K562 (cell line): Measurements from ENCODE around the gene APIP.

Source experiments
- KLF6 ChIP-seq: fragments of 250-450 bp; sonication (Bioruptor Pico); IDR thresholded peaks from 2 replicates; pipeline ENCODE4 v1.4.0; 2020; ENCODE audit warnings: mild to moderate bottlenecking, moderate library complexity, borderline replicate concordance
- MAFG ChIP-seq: fragments of 450-650 bp; conservative IDR thresholded peaks from 2 replicates; pipeline ENCODE4 v1.6.1; 2016; ENCODE audit warnings: missing genetic modification characterization, missing compliant biosample characterization
- MAFK ChIP-seq: IDR thresholded peaks from 2 replicates; pipeline ENCODE4 v1.6.1; 2011; ENCODE audit warnings: low read length, improper control_type of control experiment
- NR2C2 ChIP-seq, 2 experiments: fragments of 200-800 bp in 1 of 2; sonication (Bioruptor generic) in 1 of 2; sonication (generic) in 1 of 2; formaldehyde crosslinking in 1 of 2; IDR thresholded peaks; 2 replicates each; pipeline versions ENCODE4 v1.6.1 to v1.8.0; 2016 to 2022; ENCODE audit warnings: mild to moderate bottlenecking in 1 of 2, missing compliant biosample characterization in 1 of 2, missing genetic modification characterization in 1 of 2, missing genetic modification reagents in 1 of 2
- TF ChIP-seq, protein P1 (sequence below), 3 experiments: IDR thresholded peaks in 2 of 3; conservative IDR thresholded peaks in 1 of 3; 2 replicates each; pipeline ENCODE4 v1.5.1; 2011 to 2012; ENCODE audit warnings: low read length in 3 of 3, mild to moderate bottlenecking in 3 of 3, control low read depth in 2 of 3, improper control_type of control experiment in 1 of 3, inconsistent platforms in 1 of 3, low read depth in 1 of 3, mixed read lengths in 1 of 3, moderate library complexity in 1 of 3; ENCODE audit not compliant: insufficient read depth in 2 of 3

DNA sequence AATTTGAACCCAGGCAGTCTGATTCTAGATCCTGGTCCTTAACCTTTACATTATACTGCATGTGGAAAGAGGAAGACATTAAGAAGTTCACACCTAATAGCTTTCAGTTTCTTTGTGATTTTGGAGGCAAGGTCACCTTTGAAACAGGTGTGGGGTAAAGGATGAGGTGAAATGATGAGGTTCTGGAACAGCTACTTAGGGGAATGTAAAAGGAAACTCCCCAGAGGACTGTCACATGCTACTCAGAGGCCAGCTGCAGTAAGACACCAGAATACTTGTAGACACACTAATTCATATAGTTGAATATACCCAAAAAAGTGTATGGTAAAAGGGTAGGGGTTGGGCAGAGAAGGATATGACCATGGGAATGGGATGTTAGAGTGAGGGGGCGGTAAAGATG is 5.4 kb downstream of the APIP start:
- TF ChIP-seq KLF6 (CRISPR knock-in tag): no peak
- TF ChIP-seq MAFG (tag): no peak
- TF ChIP-seq, protein P1, sequence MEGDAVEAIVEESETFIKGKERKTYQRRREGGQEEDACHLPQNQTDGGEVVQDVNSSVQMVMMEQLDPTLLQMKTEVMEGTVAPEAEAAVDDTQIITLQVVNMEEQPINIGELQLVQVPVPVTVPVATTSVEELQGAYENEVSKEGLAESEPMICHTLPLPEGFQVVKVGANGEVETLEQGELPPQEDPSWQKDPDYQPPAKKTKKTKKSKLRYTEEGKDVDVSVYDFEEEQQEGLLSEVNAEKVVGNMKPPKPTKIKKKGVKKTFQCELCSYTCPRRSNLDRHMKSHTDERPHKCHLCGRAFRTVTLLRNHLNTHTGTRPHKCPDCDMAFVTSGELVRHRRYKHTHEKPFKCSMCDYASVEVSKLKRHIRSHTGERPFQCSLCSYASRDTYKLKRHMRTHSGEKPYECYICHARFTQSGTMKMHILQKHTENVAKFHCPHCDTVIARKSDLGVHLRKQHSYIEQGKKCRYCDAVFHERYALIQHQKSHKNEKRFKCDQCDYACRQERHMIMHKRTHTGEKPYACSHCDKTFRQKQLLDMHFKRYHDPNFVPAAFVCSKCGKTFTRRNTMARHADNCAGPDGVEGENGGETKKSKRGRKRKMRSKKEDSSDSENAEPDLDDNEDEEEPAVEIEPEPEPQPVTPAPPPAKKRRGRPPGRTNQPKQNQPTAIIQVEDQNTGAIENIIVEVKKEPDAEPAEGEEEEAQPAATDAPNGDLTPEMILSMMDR (IDR thresholded peaks at IDR 0.05 in 2 of 3, conservative IDR thresholded peaks at IDR 0.05 in 1 of 3; ENCODE audit: insufficient read depth in 2 of 3, low read depth in 1 of 3, low read length in 3 of 3): no peak
- no peak for TF ChIP-seq NR2C2 (CRISPR knock-in tag; IDR thresholded peaks at IDR 0.05)
- no peak for TF ChIP-seq NR2C2 (tag; IDR thresholded peaks at IDR 0.05)
- TF ChIP-seq MAFK: no peak
